H1 (cell line): ENCODE results near the gene PBX3. TPM values are rescaled to one million over a fixed set of nuclear protein-coding genes. Genes with fewer than 3 reads are reported as not detected.

Source experiments
- BACH1 ChIP-seq: IDR thresholded peaks from 2 replicates; pipeline ENCODE4 v1.6.1; 2012; ENCODE audit warnings: low read length, improper control_type of control experiment
- FOSL1 ChIP-seq: IDR thresholded peaks from 2 replicates; pipeline ENCODE4 v1.6.1; 2011; ENCODE audit warnings: mild to moderate bottlenecking, low read depth, low read length, moderate library complexity; ENCODE audit not compliant: insufficient read depth
- GABPA ChIP-seq: IDR thresholded peaks from 2 replicates; pipeline ENCODE4 v1.6.1; 2011; ENCODE audit warnings: mild to moderate bottlenecking, low read length, moderate library complexity, borderline replicate concordance; ENCODE audit not compliant: insufficient read depth
- HDAC2 ChIP-seq, 2 experiments: fragments of 300-600 bp in 1 of 2; sonication (generic) in 1 of 2; IDR thresholded peaks; 2 replicates each; pipeline ENCODE4 v1.6.1; 2011 to 2012; ENCODE audit warnings: low read depth in 2 of 2, low read length in 2 of 2, mild to moderate bottlenecking in 2 of 2, moderate library complexity in 2 of 2, borderline replicate concordance in 1 of 2, inconsistent platforms in 1 of 2
- JUN ChIP-seq: IDR thresholded peaks from 2 replicates; pipeline ENCODE4 v1.6.1; 2011; ENCODE audit warnings: low read depth, mild to moderate bottlenecking, improper control_type of control experiment, low read length
- POU5F1 ChIP-seq: IDR thresholded peaks from 2 replicates; pipeline ENCODE4 v1.6.1; 2011; ENCODE audit warnings: low read depth, mild to moderate bottlenecking, low read length, moderate library complexity
- RAD21 ChIP-seq, 2 experiments: IDR thresholded peaks in 1 of 2; conservative IDR thresholded peaks in 1 of 2; 2 replicates each; pipeline ENCODE4 v1.6.1; 2011; ENCODE audit warnings: low read depth in 2 of 2, low read length in 2 of 2, improper control_type of control experiment in 1 of 2, inconsistent platforms in 1 of 2, mild to moderate bottlenecking in 1 of 2, moderate library complexity in 1 of 2
- RXRA ChIP-seq: IDR thresholded peaks from 2 replicates; pipeline ENCODE4 v1.6.1; 2011; ENCODE audit warnings: low read depth, mild to moderate bottlenecking, low read length, moderate library complexity; ENCODE audit not compliant: insufficient read depth
- TCF12 ChIP-seq: IDR thresholded peaks from 2 replicates; pipeline ENCODE4 v1.6.1; 2011; ENCODE audit warnings: low read depth, mild to moderate bottlenecking, low read length
- polyA plus RNA-seq, 7 experiments: library from polyadenylated mRNA; depleted of rRNA in 3 of 7; stranded (reverse) in 5 of 7; unstranded in 2 of 7; fragments of >200 nt in 5 of 7; fragments of 200-250 nt in 2 of 7; gene quantifications; 1 replicate in 5 of 7; 2 replicates in 1 of 7; 4 replicates in 1 of 7; pipeline versions ENCODE4 v1.2.1 to v1.2.3, GENCODE V29; 2011 to 2013; ENCODE audit warnings: missing spikeins in 2 of 7, mixed read lengths in 2 of 7
- total RNA-seq: library from RNA; stranded (reverse); fragmentation: NEBNext Ultra II Directional; extraction: Animal tissue kit (Norgen Biotek cat#: 25700); gene quantifications from 2 replicates; pipeline ENCODE4 v1.2.1, GENCODE V29; 2021

The PBX3 gene
- total and polyA plus RNA-seq, 2 of the 8 experiments (the other 6 are each of a cell fraction or from before 2014, with no cell fraction given): 22.7 to 44.3 TPM

DNA sequence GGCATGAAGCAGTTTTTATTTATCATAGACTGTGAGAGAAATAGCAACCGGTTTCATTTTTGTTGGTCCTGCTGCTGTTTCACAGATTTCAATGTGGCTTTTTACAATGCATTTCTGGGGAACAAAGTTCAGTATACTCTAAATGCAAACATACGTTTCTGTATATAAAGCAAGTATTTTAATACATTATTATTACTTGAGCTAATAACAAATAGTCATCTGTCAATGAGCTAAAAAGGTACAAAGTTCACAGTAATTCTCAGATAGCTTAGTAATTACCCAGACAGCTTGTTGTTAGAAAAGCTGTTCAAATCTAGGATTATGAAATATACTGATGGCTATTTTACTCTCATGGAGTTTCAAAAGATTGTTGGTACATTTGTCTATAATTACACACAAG, 50.8 kb downstream of the PBX3 start (continued):
- TF ChIP-seq HDAC2 (IDR thresholded peaks at IDR 0.05; ENCODE audit: borderline replicate concordance in 1 of 2, low read depth in 2 of 2, low read length in 2 of 2): no peak
- no peak for TF ChIP-seq RXRA
- TF ChIP-seq RAD21 (IDR thresholded peaks at IDR 0.05 in 1 of 2, conservative IDR thresholded peaks at IDR 0.05 in 1 of 2; ENCODE audit: low read depth in 2 of 2, low read length in 2 of 2): no peak
- no peak for TF ChIP-seq BACH1
- no peak for TF ChIP-seq TCF12
- no peak for TF ChIP-seq JUN
- TF ChIP-seq GABPA: no peak
- TF ChIP-seq FOSL1: no peak
- no peak for TF ChIP-seq POU5F1
